ENCODE data around the gene ITSN2. TPM values are rescaled to one million over a fixed set of nuclear protein-coding genes. Genes with fewer than 3 reads are reported as not detected.

The ITSN2 gene
- total RNA-seq, 3 donors from 2014 or later: 48.4 to 82.8 (median 54.0) TPM

DNA sequence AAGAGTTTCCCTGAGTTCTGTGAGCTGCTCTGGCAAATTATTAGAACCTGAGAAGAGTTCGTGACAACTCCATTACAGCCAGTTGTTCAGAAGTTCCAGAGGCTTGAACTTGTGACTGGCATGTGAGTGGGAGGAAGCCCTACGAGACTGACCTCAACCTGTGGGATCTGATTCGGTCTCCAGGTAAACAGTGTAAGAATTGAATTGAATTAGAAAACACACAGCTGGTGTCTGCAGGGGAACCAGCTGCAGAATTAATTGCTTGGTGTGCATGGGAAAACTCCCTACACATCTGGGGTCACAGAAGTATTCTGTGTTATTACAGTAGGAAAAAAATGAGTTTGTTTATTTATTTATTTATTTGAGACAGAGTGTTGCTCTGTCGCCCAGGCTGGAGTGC, 14.0 kb upstream of the ITSN2 start:
- TF ChIP-seq, protein P1, sequence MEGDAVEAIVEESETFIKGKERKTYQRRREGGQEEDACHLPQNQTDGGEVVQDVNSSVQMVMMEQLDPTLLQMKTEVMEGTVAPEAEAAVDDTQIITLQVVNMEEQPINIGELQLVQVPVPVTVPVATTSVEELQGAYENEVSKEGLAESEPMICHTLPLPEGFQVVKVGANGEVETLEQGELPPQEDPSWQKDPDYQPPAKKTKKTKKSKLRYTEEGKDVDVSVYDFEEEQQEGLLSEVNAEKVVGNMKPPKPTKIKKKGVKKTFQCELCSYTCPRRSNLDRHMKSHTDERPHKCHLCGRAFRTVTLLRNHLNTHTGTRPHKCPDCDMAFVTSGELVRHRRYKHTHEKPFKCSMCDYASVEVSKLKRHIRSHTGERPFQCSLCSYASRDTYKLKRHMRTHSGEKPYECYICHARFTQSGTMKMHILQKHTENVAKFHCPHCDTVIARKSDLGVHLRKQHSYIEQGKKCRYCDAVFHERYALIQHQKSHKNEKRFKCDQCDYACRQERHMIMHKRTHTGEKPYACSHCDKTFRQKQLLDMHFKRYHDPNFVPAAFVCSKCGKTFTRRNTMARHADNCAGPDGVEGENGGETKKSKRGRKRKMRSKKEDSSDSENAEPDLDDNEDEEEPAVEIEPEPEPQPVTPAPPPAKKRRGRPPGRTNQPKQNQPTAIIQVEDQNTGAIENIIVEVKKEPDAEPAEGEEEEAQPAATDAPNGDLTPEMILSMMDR (IDR thresholded peaks at IDR 0.05): no peak
- H3K36me3 ChIP-seq (ENCODE audit: low read depth): no peaks in the 10 kb centered on the region
- ATAC-seq (no peak), DNase-seq (no peak)
- no peak overlapping the region for H3K4me3 ChIP-seq
- intact Hi-C loops (cut with DNase I, micrococcal nuclease): no loop called here
- H3K9me3 ChIP-seq: no peaks in the 10 kb centered on the region
- no peaks in the 10 kb centered on the region for H3K4me1 ChIP-seq (ENCODE audit: low read depth)

DNA sequence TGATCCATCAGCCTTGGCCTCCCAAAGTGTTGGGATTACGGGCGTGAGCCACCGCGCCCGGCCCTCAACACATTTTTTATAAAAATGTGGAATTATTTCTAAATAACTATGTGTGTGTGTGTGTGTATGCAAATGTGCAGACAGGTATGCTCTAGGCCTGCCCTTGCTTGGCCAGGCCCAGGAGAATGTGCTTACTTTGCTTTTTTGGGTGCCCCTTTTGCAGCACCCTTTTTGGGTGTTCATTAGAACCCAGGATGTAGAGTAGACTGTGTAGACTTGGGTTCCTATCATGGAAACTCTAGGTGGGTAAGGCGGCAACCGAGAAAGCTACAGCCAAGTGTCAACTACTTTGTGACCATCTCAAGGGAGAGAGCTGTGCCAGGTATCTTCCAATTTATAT, 11.7 kb upstream of the ITSN2 start:
- ATAC-seq: no peak
- H3K36me3 ChIP-seq (ENCODE audit: low read depth): no peaks in the 10 kb centered on the region
- no peak for DNase-seq
- TF ChIP-seq, protein P1 (IDR thresholded peaks at IDR 0.05): no peak
- intact Hi-C loops (cut with DNase I, micrococcal nuclease): no loop called here
- H3K4me3 ChIP-seq: no peak overlapping the region
- H3K9me3 ChIP-seq: no peaks in the 10 kb centered on the region
- H3K4me1 ChIP-seq (ENCODE audit: low read depth): no peaks in the 10 kb centered on the region

DNA sequence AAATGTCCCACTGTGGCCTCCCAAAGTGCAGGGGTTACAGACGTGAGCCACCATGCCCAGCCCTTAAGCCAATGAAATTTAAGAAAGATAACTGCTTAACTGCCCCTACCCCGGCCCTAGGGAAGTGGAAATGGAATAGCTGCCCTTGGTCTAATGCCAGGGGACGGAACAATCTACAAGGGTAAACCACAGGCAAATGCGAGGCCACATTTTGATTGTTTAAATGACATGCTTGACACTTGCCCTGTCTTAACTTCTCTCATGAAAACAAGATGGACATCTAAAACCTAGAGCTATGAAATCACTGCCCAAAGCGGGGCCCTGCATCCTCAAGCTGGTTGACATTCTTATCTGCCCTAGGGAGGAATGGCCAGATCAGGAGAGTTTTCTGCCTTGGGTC, 5.5 kb upstream of the ITSN2 start:
- ATAC-seq (no peak), DNase-seq (no peak)
- Histone ChIP-seq H3K36me3 (ENCODE audit: low read depth) (no peaks in the 10 kb centered on the region), H3K4me1 (ENCODE audit: low read depth) (peaks cover 8% of the 10 kb centered on the region), H3K9me3 (no peaks in the 10 kb centered on the region), H3K4me3 (no peak overlapping the region)
- intact Hi-C loops (cut with DNase I, micrococcal nuclease): no loop called here
- TF ChIP-seq, protein P1 (IDR thresholded peaks at IDR 0.05): no peak

DNA sequence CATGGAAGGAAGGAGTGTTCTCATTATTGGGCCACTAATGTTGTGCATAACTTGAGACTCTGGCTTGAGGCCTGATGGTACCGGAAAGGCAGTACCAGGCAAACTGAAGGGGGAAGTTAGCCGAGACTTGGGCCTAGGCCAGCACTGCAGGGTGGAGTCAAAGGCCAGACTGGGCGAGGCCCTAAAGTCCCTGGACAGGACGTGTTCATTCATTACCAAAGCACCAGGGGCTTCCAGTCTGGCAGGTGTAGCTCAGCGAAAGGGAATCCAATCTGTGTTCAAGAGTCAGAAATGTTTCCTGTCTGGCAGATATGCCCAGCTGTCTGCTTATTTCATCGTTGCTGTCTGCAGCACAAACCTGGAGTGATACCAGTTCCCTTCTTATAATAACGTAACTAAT, 4.7 kb upstream of the ITSN2 start:
- ATAC-seq (peak; percentile 78), DNase-seq (peak; percentile 89 to 90 (median 90))
- TF ChIP-seq, protein P1 (IDR thresholded peaks at IDR 0.05): no peak
- intact Hi-C loops (cut with DNase I, micrococcal nuclease): no loop called here
- H3K4me1 ChIP-seq (ENCODE audit: low read depth): peaks cover 8% of the 10 kb centered on the region
- no peaks in the 10 kb centered on the region for H3K36me3 ChIP-seq (ENCODE audit: low read depth)
- H3K4me3 ChIP-seq: no peak overlapping the region
- no peaks in the 10 kb centered on the region for H3K9me3 ChIP-seq

DNA sequence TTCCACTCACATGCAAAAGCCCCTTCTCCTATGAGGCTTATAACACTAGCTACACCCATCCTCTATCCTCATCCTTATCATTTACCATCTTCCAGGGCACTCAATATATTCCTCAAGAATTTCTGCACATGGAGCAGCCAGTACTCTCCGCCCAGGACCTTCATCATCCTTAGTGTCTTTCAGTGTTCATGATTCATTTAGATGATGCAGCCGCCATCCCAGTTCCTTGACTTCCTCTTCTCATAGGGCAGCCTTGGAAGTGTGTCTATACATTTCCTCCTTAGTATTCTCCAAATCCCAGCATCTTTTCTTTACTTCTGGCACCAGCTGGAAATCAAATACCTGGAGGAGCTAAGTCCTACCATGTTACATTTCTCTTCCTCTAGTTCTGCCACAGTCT, 3.0 kb upstream of the ITSN2 start:
- TF ChIP-seq, protein P1 (IDR thresholded peaks at IDR 0.05): no peak
- DNase-seq (no peak), ATAC-seq (no peak)
- intact Hi-C loops (cut with DNase I, micrococcal nuclease): no loop called here
- Histone ChIP-seq H3K9me3 (no peaks in the 10 kb centered on the region), H3K4me1 (ENCODE audit: low read depth) (peaks cover 15% of the 10 kb centered on the region), H3K36me3 (ENCODE audit: low read depth) (no peaks in the 10 kb centered on the region), H3K4me3 (no peak overlapping the region)

DNA sequence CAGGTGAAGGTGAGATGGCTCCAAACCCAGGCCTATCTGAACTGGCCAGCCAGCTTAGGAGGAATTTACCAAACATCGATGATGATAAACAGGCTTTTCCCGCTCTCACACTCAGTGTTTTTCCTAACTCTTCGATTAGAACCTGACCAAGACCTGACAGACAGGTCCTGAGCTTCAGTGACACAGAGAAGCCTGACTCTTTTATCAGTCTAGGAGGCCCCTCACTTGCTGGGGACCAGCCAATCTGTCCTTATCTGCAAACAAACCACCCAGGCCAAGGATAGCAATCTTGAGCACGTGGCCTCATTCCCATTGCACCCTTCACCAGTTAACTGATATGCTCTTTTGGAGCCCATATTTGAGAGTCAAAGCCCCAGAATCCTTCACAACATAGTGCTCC, 1.9 kb upstream of the ITSN2 start:
- DNase-seq (no peak), ATAC-seq (no peak)
- Histone ChIP-seq H3K4me3 (no peak overlapping the region), H3K36me3 (ENCODE audit: low read depth) (no peaks in the 10 kb centered on the region), H3K9me3 (no peaks in the 10 kb centered on the region), H3K4me1 (ENCODE audit: low read depth) (peaks cover 18% of the 10 kb centered on the region)
- TF ChIP-seq, protein P1 (IDR thresholded peaks at IDR 0.05): no peak
- intact Hi-C loops (cut with DNase I, micrococcal nuclease): no loop called here

Data from mucosa of descending colon (tissue), 3 donors.